HepG2 (cell line): ENCODE data around the gene RIMBP2. TPM values are rescaled to one million over a fixed set of nuclear protein-coding genes. Genes with fewer than 3 reads are reported as not detected.

ENCODE experiments used
- ATAC-seq: fragments of 200-7000 bp; cut with Tn5 transposase; 3 replicates; pipeline ENCODE4 v1.9.1; 2020; ENCODE audit warnings: mild to moderate bottlenecking, moderate library complexity
- BruUV-seq: library from RNA; stranded (reverse); fragments of 400-500 nt; replicated peaks from 2 replicates; lab custom pipeline; 2021; lab: Mats Ljungman, UMichigan
- CTCF ChIA-PET: fragments of 300-600 bp; formaldehyde crosslinking; extraction: SDS; loops from one replicate; lab custom pipeline; 2021; ENCODE audit warnings: low total read pairs, inconsistent platforms, low intra/inter-chr PET ratio; lab: Yijun Ruan, JAX
- POLR2A ChIA-PET: fragments of 350-600 bp; sonication (Branson Sonifier 250); formaldehyde crosslinking; loops from one replicate; lab custom pipeline; 2020; ENCODE audit warnings: antibody characterized with exemption, inconsistent platforms; lab: Yijun Ruan, JAX
- DNase-seq: peaks from one replicate; pipeline ENCODE4 v3.0.0-alpha.2; 2015; ENCODE audit warnings: low spot score
- FAIRE-seq: peaks from 3 replicates; lab custom pipeline; 2011; peaks lifted over from hg19 to GRCh38; lab: Jason Lieb, UNC
- H2AFZ ChIP-seq: one replicate; pipeline ENCODE4 v1.6.1; 2011; ENCODE audit warnings: low read length, inconsistent platforms
- H3K27ac ChIP-seq: fragments of 300-600 bp; 3 replicates; pipeline ENCODE4 v1.8.0; 2011; ENCODE audit warnings: mixed run types, mild to moderate bottlenecking, mixed read lengths, low read length, inconsistent platforms; ENCODE audit not compliant: insufficient read depth; ENCODE audit errors: extremely low read length
- H3K27me3 ChIP-seq, 2 experiments: fragments of 200-600 bp in 1 of 2; 2 replicates in 1 of 2; 3 replicates in 1 of 2; pipeline versions ENCODE4 v1.6.0 to v1.8.0; 2011; ENCODE audit warnings: low read length in 2 of 2, mild to moderate bottlenecking in 2 of 2, moderate library complexity in 2 of 2, inconsistent platforms in 1 of 2; ENCODE audit not compliant: insufficient read depth in 2 of 2, control insufficient read depth in 1 of 2
- H3K36me3 ChIP-seq, 2 experiments: fragments of 200-600 bp in 1 of 2; replicated peaks in 1 of 2; 2 replicates in 1 of 2; 3 replicates in 1 of 2; pipeline versions ENCODE4 v1.5.1 to v1.8.0; 2011; ENCODE audit warnings: low read length in 2 of 2, inconsistent platforms in 1 of 2; ENCODE audit not compliant: insufficient read depth in 2 of 2, control insufficient read depth in 1 of 2
- H3K4me1 ChIP-seq: 2 replicates; pipeline ENCODE4 v1.5.1; 2012; ENCODE audit warnings: low read length, inconsistent platforms; ENCODE audit not compliant: insufficient read depth
- H3K4me2 ChIP-seq: 2 replicates; pipeline ENCODE4 v1.6.0; 2011; ENCODE audit warnings: low read depth, low read length, inconsistent platforms
- H3K4me3 ChIP-seq, 3 experiments: fragments of 200-600 bp in 1 of 3; sonication (generic), shearing (Covaris generic) in 1 of 3; replicated peaks in 1 of 3; 2 replicates each; pipeline ENCODE4 v1.5.1; 2011 to 2016; ENCODE audit warnings: low read length in 3 of 3, inconsistent platforms in 2 of 3, low read depth in 2 of 3, mild to moderate bottlenecking in 2 of 3, control low read depth in 1 of 3, mixed read lengths in 1 of 3; ENCODE audit not compliant: insufficient read depth in 1 of 3
- H3K79me2 ChIP-seq: one replicate; pipeline ENCODE4 v1.6.1; 2011; ENCODE audit warnings: low read length, inconsistent platforms; ENCODE audit not compliant: insufficient read depth
- H3K9ac ChIP-seq: 2 replicates; pipeline ENCODE4 v1.6.0; 2011; ENCODE audit warnings: mild to moderate bottlenecking, low read depth, low read length, inconsistent platforms; ENCODE audit not compliant: insufficient read depth
- H3K9me3 ChIP-seq: 2 replicates; pipeline ENCODE4 v1.5.1; 2012; ENCODE audit warnings: mild to moderate bottlenecking, low read length
- H4K20me1 ChIP-seq: 2 replicates; pipeline ENCODE4 v1.6.0; 2011; ENCODE audit warnings: inconsistent platforms, mild to moderate bottlenecking, low read length, moderate library complexity; ENCODE audit not compliant: insufficient read depth
- ARID2 ChIP-seq: sonication (generic); formaldehyde crosslinking; IDR thresholded peaks from 2 replicates; pipeline ENCODE4 v1.8.1; 2022; ENCODE audit warnings: mild to moderate bottlenecking, missing genetic modification reagents, borderline replicate concordance
- ARNTL ChIP-seq: sonication (generic); formaldehyde crosslinking; IDR thresholded peaks from 2 replicates; pipeline ENCODE4 v1.4.0; 2020; ENCODE audit warnings: mild to moderate bottlenecking, missing genetic modification reagents
- FOSL2 ChIP-seq: sonication (generic); formaldehyde crosslinking; IDR thresholded peaks from 2 replicates; pipeline ENCODE4 v1.4.0; 2020; ENCODE audit warnings: missing genetic modification reagents
- GZF1 ChIP-seq: sonication (generic); formaldehyde crosslinking; IDR thresholded peaks from 2 replicates; pipeline ENCODE4 v1.5.1; 2020; ENCODE audit warnings: mild to moderate bottlenecking, missing genetic modification reagents
- MIER2 ChIP-seq: IDR thresholded peaks from 2 replicates; pipeline ENCODE4 v1.6.1; 2016; ENCODE audit warnings: missing biosample characterization, missing genetic modification reagents
- MIER3 ChIP-seq: IDR thresholded peaks from 2 replicates; pipeline ENCODE4 v1.6.1; 2016; ENCODE audit warnings: missing compliant biosample characterization, borderline replicate concordance
- NCOA2 ChIP-seq: sonication (generic); formaldehyde crosslinking; IDR thresholded peaks from 2 replicates; pipeline ENCODE4 v1.8.0; 2022; ENCODE audit warnings: inconsistent platforms
- POLR2AphosphoS2 ChIP-seq: IDR thresholded peaks from 2 replicates; pipeline ENCODE4 v1.6.1; 2011; ENCODE audit warnings: low read depth, low read length, improper control_type of control experiment
- RCOR2 ChIP-seq: IDR thresholded peaks from 2 replicates; pipeline ENCODE4 v1.6.1; 2016; ENCODE audit warnings: missing biosample characterization, missing genetic modification reagents
- RXRB ChIP-seq: IDR thresholded peaks from 2 replicates; pipeline ENCODE4 v1.6.1; 2016; ENCODE audit warnings: borderline replicate concordance, missing genetic modification reagents, missing compliant biosample characterization
- TCF7 ChIP-seq: sonication (generic); IDR thresholded peaks from 2 replicates; pipeline ENCODE4 v1.6.1; 2016; ENCODE audit warnings: antibody characterized with exemption, low read depth
- ZBTB25 ChIP-seq: IDR thresholded peaks from 2 replicates; pipeline ENCODE4 v1.6.1; 2018; ENCODE audit warnings: missing genetic modification reagents
- ZNF670 ChIP-seq: sonication (generic); formaldehyde crosslinking; IDR thresholded peaks from 2 replicates; pipeline ENCODE4 v1.8.0; 2022; ENCODE audit warnings: mild to moderate bottlenecking, missing genetic modification reagents, borderline replicate concordance
- WGBS: methylation state at CpG from one replicate; pipeline ENCODE4 v1.1.6; 2017; ENCODE audit warnings: low lambda C conversion rate; 5-methylcytosine and 5-hydroxymethylcytosine counted together
- in situ Hi-C: cut with HindIII; loops from 2 replicates; pipeline ENCODE4 v1.10.0; 2017; ENCODE audit warnings: low pct_unique_long_range_greater_than_20kb; ENCODE audit not compliant: extremely low pct_ligation_motif_present
- intact Hi-C: fragments of 100-400 bp; cut with micrococcal nuclease; formaldehyde crosslinking; loops from one replicate; pipeline ENCODE4 v1.10.0; 2022; ENCODE audit not compliant: unreplicated experiment
- polyA plus RNA-seq, 8 experiments: library from polyadenylated mRNA; depleted of rRNA in 3 of 8; stranded (reverse) in 7 of 8; unstranded in 1 of 8; fragments of >200 nt; fragmentation: Illumina TruSeq in 4 of 8; extraction: Trizol in 4 of 8; gene quantifications; 2 replicates each; pipeline versions ENCODE4 v1.2.1 to v1.2.3, GENCODE V29; 2011 to 2016; ENCODE audit warnings: low read depth in 4 of 8, missing spikeins in 1 of 8, mixed read lengths in 1 of 8; ENCODE audit not compliant: insufficient read depth in 1 of 8
- total RNA-seq, 5 experiments: library from RNA; depleted of rRNA; stranded (reverse); fragments of >200 nt; fragmentation: Illumina TruSeq; extraction: Trizol; gene quantifications; 2 replicates each; pipeline ENCODE4 v1.2.3, GENCODE V29; 2016; ENCODE audit warnings: low read depth in 1 of 5
- TF ChIP-seq, protein P1 (sequence below): sonication (generic); formaldehyde crosslinking; IDR thresholded peaks from 2 replicates; pipeline ENCODE4 v1.4.0; 2020; ENCODE audit warnings: mild to moderate bottlenecking, missing genetic modification reagents

The RIMBP2 gene
- total and polyA plus RNA-seq, 2 of the 13 experiments (the other 11 are each of a cell fraction or from before 2014, with no cell fraction given) = 0.03 TPM; not detected in 1

- no TSS peak for BruUV-seq
Measured at GRCh38 chr12:130563323-130563722, 152.8 kb downstream of the RIMBP2 start.

DNA sequence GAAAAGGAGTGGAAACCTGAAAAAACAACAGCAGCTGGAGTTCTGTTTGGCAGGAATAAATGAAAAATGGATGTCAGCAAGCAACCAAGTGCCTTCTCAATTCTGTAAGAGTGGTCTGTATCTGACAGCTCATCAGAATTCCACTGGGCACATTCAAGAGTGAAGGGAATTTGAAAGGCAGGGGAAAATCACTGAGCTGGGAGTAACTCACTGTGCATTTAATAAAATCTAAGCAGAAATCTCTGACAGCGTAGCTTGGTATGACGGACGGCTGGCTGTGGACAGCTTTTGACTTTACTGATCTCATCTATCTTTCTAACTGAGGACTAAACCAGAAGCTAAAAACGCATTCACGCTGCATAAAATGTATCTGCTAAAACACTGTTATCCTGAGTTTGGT is 153.4 kb downstream of the RIMBP2 start:
- no peak overlapping the region for H3K27ac ChIP-seq
- H4K20me1 ChIP-seq = no peaks in the 10 kb centered on the region
- H2AFZ ChIP-seq = no peak overlapping the region
- BruUV-seq = no TSS peak
- in situ Hi-C loops = no loop called here
- H3K36me3 ChIP-seq = no peaks in the 10 kb centered on the region
- intact Hi-C loops = no loop called here
- FAIRE-seq (no peak), ATAC-seq (no peak), DNase-seq (no peak)
- H3K4me1 ChIP-seq = peaks cover 13% of the 10 kb centered on the region
- no peak overlapping the region for H3K9ac ChIP-seq
- H3K4me2 ChIP-seq = no peak overlapping the region
- 3% methylated on average over 5 of the region's 5 CpGs for WGBS
- no peaks in the 10 kb centered on the region for H3K79me2 ChIP-seq
- CTCF ChIA-PET = no interaction called here
- no peak overlapping the region for H3K4me3 ChIP-seq
- POLR2A ChIA-PET = no interaction called here
- TF ChIP-seq NCOA2 (no peak), RXRB (CRISPR knock-in tag) (no peak), POLR2AphosphoS2 (no peak), ZBTB25 (no peak), ARNTL (CRISPR knock-in tag) (no peak), ZNF670 (no peak), ARID2 (CRISPR knock-in tag) (no peak), MIER2 (CRISPR knock-in tag) (no peak), MIER3 (no peak), GZF1 (no peak)
- TF ChIP-seq, protein P1, sequence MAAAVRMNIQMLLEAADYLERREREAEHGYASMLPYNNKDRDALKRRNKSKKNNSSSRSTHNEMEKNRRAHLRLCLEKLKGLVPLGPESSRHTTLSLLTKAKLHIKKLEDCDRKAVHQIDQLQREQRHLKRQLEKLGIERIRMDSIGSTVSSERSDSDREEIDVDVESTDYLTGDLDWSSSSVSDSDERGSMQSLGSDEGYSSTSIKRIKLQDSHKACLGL = no peak
- H3K27me3 ChIP-seq = peaks cover 2 to 8% of the 10 kb centered on the region in 2 experiments; a peak in 4 of 5 replicates
- peaks cover 13% of the 10 kb centered on the region for H3K9me3 ChIP-seq

More at GRCh38 chr12:130563323-130563722, 152.8 kb downstream of the RIMBP2 start:
- Histone ChIP-seq H3K9ac (no peak overlapping the region), H3K4me3 (no peak overlapping the region), H3K27ac (no peak overlapping the region), H2AFZ (no peak overlapping the region), H4K20me1 (no peaks in the 10 kb centered on the region)
- ChIA-PET POLR2A (no interaction called here), CTCF (no interaction called here)
- no peak for FAIRE-seq
- ATAC-seq = no peak
- no peak for TF ChIP-seq RCOR2
- 0 out of 2 replicates have a peak, but pooled peaks have one; percentile 11 for TF ChIP-seq FOSL2 (CRISPR knock-in tag)
- TF ChIP-seq TCF7 = 0 out of 2 replicates have a peak, but pooled peaks have one; percentile 21
- TF ChIP-seq, all 625 proteins: peak for 2
- H3K27me3 ChIP-seq = peaks cover 2% of the 10 kb centered on the region in 2 experiments; a peak in 4 of 5 replicates
- in situ Hi-C loops (no loop called here), intact Hi-C loops (no loop called here)
- peaks cover 13% of the 10 kb centered on the region for H3K4me1 ChIP-seq
- no peak overlapping the region for H3K4me2 ChIP-seq
- H3K9me3 ChIP-seq = peaks cover 13% of the 10 kb centered on the region
- no peaks in the 10 kb centered on the region for H3K79me2 ChIP-seq
- no peaks in the 10 kb centered on the region for H3K36me3 ChIP-seq
- DNase-seq = peak; percentile 50
- 0% methylated on average over 2 of the region's 2 CpGs for WGBS
